ENCODE measurements around the gene ZNF774. TPM values are rescaled to one million over a fixed set of nuclear protein-coding genes. Genes with fewer than 3 reads are reported as not detected.
"Not testable (repeated sequence)": the region's sequence is repeated elsewhere in the genome, so short reads cannot be mapped to it uniquely, and the experiment has no call there.

Gene ZNF774
- polyA plus RNA-seq, 4 donors = 0.89 to 6.7 (median 1.7) TPM

DNA sequence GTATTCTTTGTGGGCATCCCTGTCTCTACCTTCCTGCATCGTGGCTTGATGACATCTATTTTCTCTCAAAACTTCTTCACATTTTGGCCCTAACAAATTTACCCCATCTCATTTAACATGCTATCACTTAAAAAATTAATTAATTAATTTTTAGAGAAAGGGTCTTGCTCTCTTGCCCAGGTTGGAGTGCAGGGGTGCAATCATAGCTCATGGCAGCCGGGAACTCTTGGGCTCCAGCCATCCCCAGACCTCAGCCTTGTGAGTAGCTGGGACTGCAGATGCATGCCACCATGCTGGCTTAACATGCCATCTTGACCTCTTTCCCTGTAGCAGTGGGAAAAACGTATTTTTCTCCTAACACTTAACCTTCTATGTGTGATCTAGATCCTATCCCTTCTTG is 56.6 kb downstream of the ZNF774 start:
- Histone ChIP-seq H3K9me3 (ENCODE audit: control insufficient read depth in 2 of 2, insufficient read depth in 1 of 2, low read depth in 1 of 2, low read length in 1 of 2) (no peaks in the 10 kb centered on the region), H3K4me1 (ENCODE audit: control insufficient read depth in 3 of 3, insufficient read depth in 2 of 3, low read depth in 1 of 3, low read length in 2 of 3) (peaks cover 0 to 29% (median 19%) of the 10 kb centered on the region in 3 donors), H3K27me3 (ENCODE audit: control insufficient read depth in 3 of 3, insufficient read depth in 3 of 3, low read length in 3 of 3) (no peaks in the 10 kb centered on the region), H3K36me3 (ENCODE audit: control insufficient read depth in 3 of 3, insufficient read depth in 2 of 3, low read depth in 1 of 3, low read length in 3 of 3) (no peaks in the 10 kb centered on the region), H3K27ac (ENCODE audit: low read depth in 1 of 3, low read length in 2 of 3) (peak overlapping the region in 1 of 3 donors; percentile 12), H3K4me3 (ENCODE audit: low read depth in 1 of 3, low read length in 3 of 3) (no peak overlapping the region)
- no peak for FAIRE-seq
- DNase-seq = no peak
- WGBS, 3 donors = 82 to 94% (median 87%) methylated on average over 3 of the region's 3 CpGs

DNA sequence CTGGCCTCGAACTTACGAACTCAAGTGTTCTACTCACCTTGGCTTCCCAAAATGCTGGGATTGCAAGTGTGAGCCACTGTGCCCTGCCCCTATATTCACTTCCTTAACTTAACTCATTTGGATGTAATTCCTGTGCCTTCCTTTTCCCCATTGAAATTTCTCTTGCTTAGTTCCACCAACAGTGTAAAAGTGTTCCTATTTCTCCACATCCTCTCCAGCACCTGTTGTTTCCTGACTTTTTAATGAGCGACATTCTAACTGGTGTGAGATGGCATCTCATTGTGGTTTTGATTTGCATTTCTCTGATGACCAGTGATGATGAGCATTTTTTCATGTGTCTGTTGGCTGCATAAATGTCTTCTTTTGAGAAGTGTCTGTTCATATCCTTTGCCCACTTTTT is 57.5 kb downstream of the ZNF774 start:
- not testable (repeated sequence) for H3K27me3 ChIP-seq (ENCODE audit: control insufficient read depth in 3 of 3, insufficient read depth in 3 of 3, low read length in 3 of 3); DNase-seq; H3K9me3 ChIP-seq (ENCODE audit: control insufficient read depth in 2 of 2, insufficient read depth in 1 of 2, low read depth in 1 of 2, low read length in 1 of 2); H3K4me3 ChIP-seq (ENCODE audit: low read depth in 1 of 3, low read length in 3 of 3); H3K36me3 ChIP-seq (ENCODE audit: control insufficient read depth in 3 of 3, insufficient read depth in 2 of 3, low read depth in 1 of 3, low read length in 3 of 3); H3K27ac ChIP-seq (ENCODE audit: low read depth in 1 of 3, low read length in 2 of 3); FAIRE-seq
- H3K4me1 ChIP-seq (ENCODE audit: control insufficient read depth in 3 of 3, insufficient read depth in 2 of 3, low read depth in 1 of 3, low read length in 2 of 3) = peaks cover 0 to 37% (median 20%) of the 10 kb centered on the region in 3 donors
- WGBS, 3 donors = 92 to 97% (median 95%) methylated on average over 3 of the region's 3 CpGs

DNA sequence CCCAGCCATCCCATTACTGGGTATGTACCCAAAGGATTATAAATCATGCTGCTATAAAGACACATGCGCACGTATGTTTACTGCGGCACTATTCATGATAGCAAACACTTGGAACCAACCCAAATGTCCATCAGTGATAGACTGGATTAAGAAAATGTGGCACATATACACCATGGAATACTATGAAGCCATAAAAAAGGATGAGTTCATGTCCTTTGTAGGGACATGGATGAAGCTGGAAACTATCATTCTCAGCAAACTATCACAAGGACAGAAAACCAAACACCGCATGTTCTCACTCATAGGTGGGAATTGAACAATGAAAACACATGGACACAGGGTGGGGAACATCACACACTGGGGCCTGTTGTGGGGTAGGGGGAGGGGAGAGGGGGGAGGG is 58.2 kb downstream of the ZNF774 start:
- DNase-seq; FAIRE-seq; H3K4me3 ChIP-seq (ENCODE audit: low read depth in 1 of 3, low read length in 3 of 3); H3K27me3 ChIP-seq (ENCODE audit: control insufficient read depth in 3 of 3, insufficient read depth in 3 of 3, low read length in 3 of 3); H3K27ac ChIP-seq (ENCODE audit: low read depth in 1 of 3, low read length in 2 of 3); H3K36me3 ChIP-seq (ENCODE audit: control insufficient read depth in 3 of 3, insufficient read depth in 2 of 3, low read depth in 1 of 3, low read length in 3 of 3); H3K9me3 ChIP-seq (ENCODE audit: control insufficient read depth in 2 of 2, insufficient read depth in 1 of 2, low read depth in 1 of 2, low read length in 1 of 2): not testable (repeated sequence)
- H3K4me1 ChIP-seq (ENCODE audit: control insufficient read depth in 3 of 3, insufficient read depth in 2 of 3, low read depth in 1 of 3, low read length in 2 of 3) = peaks cover 0 to 41% (median 20%) of the 10 kb centered on the region in 3 donors
- WGBS, 3 donors = 98 to 99% (median 98%) methylated on average over 3 to 4 of the region's 4 CpGs

DNA sequence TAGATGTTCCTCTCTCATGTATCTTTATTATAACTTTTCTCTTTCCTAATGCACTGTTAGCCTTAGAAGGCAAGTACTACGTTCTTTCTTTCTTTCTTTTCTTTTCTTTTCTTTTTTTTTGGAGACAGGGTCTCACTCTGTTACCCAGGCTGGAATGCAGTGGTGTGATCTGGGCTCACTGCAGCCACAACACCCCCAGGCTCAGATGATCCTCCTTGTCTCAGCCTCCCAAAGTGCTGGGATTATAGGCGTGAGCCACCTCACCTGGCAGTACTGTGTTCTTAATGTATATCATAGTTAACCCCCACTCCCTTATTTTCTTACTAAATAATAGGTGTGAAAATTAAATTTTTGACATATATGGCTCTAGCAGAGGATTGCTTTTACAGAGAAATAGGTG is 59.1 kb downstream of the ZNF774 start:
- WGBS, 3 donors = 86 to 95% (median 89%) methylated on average over 2 of the region's 2 CpGs
- no peak overlapping the region for H3K27ac ChIP-seq (ENCODE audit: low read depth in 1 of 3, low read length in 2 of 3)

More for the DNA sequence above, 59.1 kb downstream of the ZNF774 start:
- H3K9me3 ChIP-seq (ENCODE audit: control insufficient read depth in 2 of 2, insufficient read depth in 1 of 2, low read depth in 1 of 2, low read length in 1 of 2) = no peaks in the 10 kb centered on the region
- H3K36me3 ChIP-seq (ENCODE audit: control insufficient read depth in 3 of 3, insufficient read depth in 2 of 3, low read depth in 1 of 3, low read length in 3 of 3) = peaks cover 0 to 3% (median 0%) of the 10 kb centered on the region in 3 donors
- FAIRE-seq (no peak), DNase-seq (no peak)
- no peaks in the 10 kb centered on the region for H3K27me3 ChIP-seq (ENCODE audit: control insufficient read depth in 3 of 3, insufficient read depth in 3 of 3, low read length in 3 of 3)
- H3K4me1 ChIP-seq (ENCODE audit: control insufficient read depth in 3 of 3, insufficient read depth in 2 of 3, low read depth in 1 of 3, low read length in 2 of 3) = peaks cover 0 to 41% (median 20%) of the 10 kb centered on the region in 3 donors
- no peak overlapping the region for H3K4me3 ChIP-seq (ENCODE audit: low read depth in 1 of 3, low read length in 3 of 3)

Other genes with a start within 250 kb of the ZNF774 start
- gene IDH2, start 249.8 kb upstream of the ZNF774 start, polyA plus RNA-seq = 100 to 1,000 TPM in 2 of 4 donors, 10 to 100 TPM in 2; 26.8 to 285 (median 95.8) TPM
- gene SEMA4B, start 151.0 kb upstream of the ZNF774 start, polyA plus RNA-seq = 10 to 100 TPM; 26.2 to 47.2 (median 34.8) TPM
- 100 to 1,000 TPM; 107 to 360 (median 288) TPM for gene CIB1, start 118.3 kb upstream of the ZNF774 start, polyA plus RNA-seq
- 1 to 10 TPM; 4.9 to 8.6 (median 6.6) TPM for gene GDPGP1, start 118.1 kb upstream of the ZNF774 start, polyA plus RNA-seq
- gene TTLL13, start 102.7 kb upstream of the ZNF774 start, polyA plus RNA-seq = under 1 TPM in 3 of 4 donors, not detected in 1; 0.07 to 0.45 (median 0.27) TPM
- gene NGRN, start 86.6 kb upstream of the ZNF774 start, polyA plus RNA-seq = 10 to 100 TPM; 41.4 to 69.8 (median 49.9) TPM
- 10 to 100 TPM; 54.3 to 91.2 (median 69.8) TPM for gene IQGAP1, start 36.0 kb downstream of the ZNF774 start, polyA plus RNA-seq
- 10 to 100 TPM in 2 of 4 donors, 1 to 10 TPM in 2; 3.8 to 25.4 (median 8.5) TPM for gene CRTC3, start 177.6 kb downstream of the ZNF774 start, polyA plus RNA-seq